NCI-H1048 (cell line): ENCODE data around the gene CDKN2A.

Experiments used
- DNase-seq: peaks from one replicate; lab custom pipeline; 2025; lab: John Stamatoyannopoulos, UW

CDKN2A gene

GRCh38 chr9:22005702-22006606 is 11.8 kb upstream of the CDKN2A start:
- DNase-seq: no peak

GRCh38 chr9:22005021-22005701 is 11.0 kb upstream of the CDKN2A start:
- DNase-seq: no peak

- DNase-seq: no peak
Observed at GRCh38 chr9:22002038-22002437, 7.8 kb upstream of the CDKN2A start.

GRCh38 chr9:21998026-21998425 is 3.8 kb upstream of the CDKN2A start:
- no peak for DNase-seq

- DNase-seq: no peak
Observed at GRCh38 chr9:21997480-21997879, 3.3 kb upstream of the CDKN2A start.

- DNase-seq: no peak
Observed at GRCh38 chr9:21996858-21997257, 2.7 kb upstream of the CDKN2A start.

- DNase-seq: no peak
Observed at GRCh38 chr9:21996438-21996837, 2.2 kb upstream of the CDKN2A start.

- no peak for DNase-seq
Observed at GRCh38 chr9:21995666-21996398, 1.6 kb upstream of the CDKN2A start.

- peak; percentile 77 for DNase-seq
Observed at GRCh38 chr9:21995006-21995665, 944 bp upstream of the CDKN2A start.

- peak; percentile 87 for DNase-seq
Observed at GRCh38 chr9:21994556-21995005, 389 bp upstream of the CDKN2A start, which contains the start of gene CDKN2B-AS1. Gene CDKN2B-AS1, plus strand, starts transcription at chr9:21994791.

- DNase-seq: no peak
Observed at GRCh38 chr9:21993007-21993406, 1.2 kb downstream of the CDKN2A start.

GRCh38 chr9:21991072-21991959 is 2.9 kb downstream of the CDKN2A start:
- no peak for DNase-seq

- no peak for DNase-seq
Observed at GRCh38 chr9:21989440-21990189, 4.6 kb downstream of the CDKN2A start.

GRCh38 chr9:21988056-21988990 is 5.9 kb downstream of the CDKN2A start:
- DNase-seq: no peak

- DNase-seq: no peak
Observed at GRCh38 chr9:21985964-21986667, 8.1 kb downstream of the CDKN2A start.

GRCh38 chr9:21984101-21984500 is 10.1 kb downstream of the CDKN2A start:
- DNase-seq: no peak

GRCh38 chr9:21983561-21983935 is 10.6 kb downstream of the CDKN2A start:
- DNase-seq: no peak

- DNase-seq: no peak
Observed at GRCh38 chr9:21982861-21983560, 11.2 kb downstream of the CDKN2A start.
